ENCODE results near the gene CAMKK2.

Gene CAMKK2

DNA sequence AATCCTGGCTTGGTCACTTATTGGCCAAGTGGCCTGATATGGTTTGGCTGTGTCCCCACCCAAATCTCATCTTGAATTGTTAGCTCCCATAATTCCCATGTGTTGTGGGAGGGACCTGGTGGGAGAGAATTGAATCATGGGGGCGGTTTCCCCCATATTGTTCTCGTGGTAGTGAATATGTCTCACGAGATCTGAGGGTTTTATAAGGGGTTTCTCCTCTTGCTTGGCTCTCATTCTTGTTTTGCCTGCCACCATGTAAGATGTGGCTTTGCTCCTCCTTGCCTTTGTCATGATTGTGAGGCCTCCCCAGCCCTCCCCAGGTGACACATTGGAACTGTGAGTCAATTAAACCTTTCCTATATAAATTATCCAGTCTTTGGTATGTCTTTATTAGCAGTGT is 105.4 kb downstream of the CAMKK2 start:
- no peak for DNase-seq (ENCODE audit: low read depth)

DNA sequence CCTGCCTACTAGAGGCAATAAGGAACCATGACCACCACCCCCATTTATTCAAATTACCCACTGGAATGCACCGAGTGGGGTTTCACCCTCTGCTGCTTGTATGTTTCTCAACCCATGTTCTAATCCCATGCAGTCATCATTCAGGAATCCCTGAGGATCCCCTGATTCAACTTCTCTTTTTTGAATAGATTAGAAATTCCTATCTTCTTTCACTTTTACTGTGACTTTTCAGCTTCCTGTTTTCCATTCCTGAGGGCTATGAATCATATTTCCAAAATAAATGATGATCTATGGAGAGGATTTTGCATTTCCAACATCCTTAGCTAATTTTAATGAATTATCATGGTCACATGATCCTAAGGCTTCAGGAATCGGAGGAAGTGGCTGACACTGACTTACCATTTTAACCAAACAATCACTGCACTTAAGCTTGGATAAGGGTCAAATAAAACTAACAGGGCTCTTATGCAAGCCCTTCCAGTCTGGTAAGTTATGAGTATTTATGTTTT is 105.9 kb downstream of the CAMKK2 start:
- DNase-seq (ENCODE audit: low read depth), result no peak

DNA sequence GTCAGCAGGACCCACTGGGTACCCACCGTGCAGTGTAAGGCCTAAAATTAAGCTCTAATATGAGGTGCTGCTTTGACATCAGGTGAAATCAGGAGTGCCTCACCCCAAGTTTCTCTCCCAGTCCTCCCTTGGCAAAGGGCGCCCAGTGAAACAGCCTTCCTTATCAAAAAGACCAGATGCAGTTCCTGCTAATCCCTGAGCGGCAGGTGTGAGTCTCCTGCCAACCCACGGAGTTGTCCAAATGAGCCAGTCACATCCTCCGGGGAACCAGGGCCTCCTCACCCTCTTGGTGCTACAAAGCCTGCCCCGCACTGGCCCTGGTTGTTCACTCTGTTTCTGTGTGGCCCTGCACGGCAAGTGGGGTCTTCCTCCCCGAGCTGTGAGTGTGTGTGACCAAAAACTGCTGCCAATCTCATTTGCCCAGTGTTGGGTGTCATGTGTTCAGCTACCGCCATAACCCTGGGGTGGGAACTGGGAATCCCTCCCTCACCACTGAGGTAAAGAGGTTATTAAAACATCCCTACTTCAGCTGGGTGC is 106.8 kb downstream of the CAMKK2 start:
- no peak for DNase-seq (ENCODE audit: low read depth)

DNA sequence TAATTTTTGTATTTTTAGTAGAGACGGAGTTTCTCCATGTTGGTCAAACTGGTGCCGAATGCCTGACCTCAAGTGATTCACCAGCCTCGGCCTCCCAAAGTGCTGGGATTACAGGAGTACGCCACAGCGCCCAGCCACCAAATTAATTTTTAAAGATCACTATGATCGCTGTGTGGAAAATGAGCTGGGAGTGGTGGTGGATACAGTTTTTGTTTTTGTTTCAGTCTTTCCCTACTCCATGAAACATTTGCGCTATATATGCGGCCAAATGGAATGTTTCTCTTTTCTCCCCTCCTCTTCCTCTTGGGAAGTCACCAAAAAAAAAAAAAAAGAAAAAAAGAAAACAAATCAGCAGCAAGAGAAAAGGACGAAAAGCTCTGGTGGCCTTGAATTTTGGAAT is 107.4 kb downstream of the CAMKK2 start:
- DNase-seq (ENCODE audit: low read depth), result no peak

DNA sequence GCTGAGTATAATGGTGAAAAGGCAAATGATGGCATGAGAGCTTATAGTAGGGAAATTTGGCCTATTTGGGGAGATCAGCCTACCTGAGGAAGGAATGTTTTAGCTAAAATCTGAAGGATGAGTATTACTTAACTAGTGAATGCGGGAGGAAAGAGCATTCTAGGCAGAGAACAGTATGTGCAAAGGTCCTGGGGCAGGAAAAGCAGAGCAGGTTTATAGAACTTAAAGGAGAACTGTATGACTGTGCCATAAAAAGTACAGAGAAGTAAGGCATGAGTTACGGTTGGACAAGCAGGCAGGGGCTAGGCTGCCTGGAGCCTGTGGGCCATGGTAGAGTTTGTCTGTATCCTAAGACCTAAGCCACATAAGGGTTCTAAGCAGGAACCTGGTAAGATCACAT is 108.3 kb downstream of the CAMKK2 start:
- DNase-seq (ENCODE audit: low read depth), result no peak

All from stimulated activated CD8-positive, alpha-beta memory T cell treated with anti-CD3 and anti-CD28 coated beads, Interleukin-12 subunit alpha, Interleukin-12 subunit beta, amount 100 ng/mL, for 4 hours (primary cell).